Duodenal mucosa (tissue), 2 donors: ENCODE measurements around the gene MIB1.

Experiments used
- H3K27ac ChIP-seq: one replicate; pipeline ENCODE4 v1.7.0; 2013; ENCODE audit warnings: low read depth, low read length
- H3K27me3 ChIP-seq, 2 donors: one replicate each; pipeline ENCODE4 v1.7.0; 2013; ENCODE audit warnings: low read length in 2 of 2, control low read depth in 1 of 2; ENCODE audit not compliant: insufficient read depth in 2 of 2, control insufficient read depth in 1 of 2
- H3K36me3 ChIP-seq, 2 donors: one replicate each; pipeline ENCODE4 v1.7.0; 2013; ENCODE audit warnings: low read length in 2 of 2, control low read depth in 1 of 2; ENCODE audit not compliant: insufficient read depth in 2 of 2, control insufficient read depth in 1 of 2
- H3K4me1 ChIP-seq, 2 donors: one replicate each; pipeline ENCODE4 v1.7.0; 2013; ENCODE audit warnings: low read length in 2 of 2, control low read depth in 1 of 2; ENCODE audit not compliant: insufficient read depth in 2 of 2, control insufficient read depth in 1 of 2
- H3K4me3 ChIP-seq, 2 donors: one replicate each; pipeline ENCODE4 v1.7.0; 2013; ENCODE audit warnings: low read length in 2 of 2, low read depth in 1 of 2
- H3K9ac ChIP-seq, 2 donors: one replicate each; pipeline ENCODE4 v1.7.0; 2013; ENCODE audit warnings: low read length in 2 of 2, low read depth in 1 of 2
- H3K9me3 ChIP-seq, 2 donors: one replicate each; pipeline ENCODE4 v1.7.0; 2013; ENCODE audit warnings: low read length in 2 of 2, control low read depth in 1 of 2; ENCODE audit not compliant: control insufficient read depth in 1 of 2

MIB1 gene

DNA sequence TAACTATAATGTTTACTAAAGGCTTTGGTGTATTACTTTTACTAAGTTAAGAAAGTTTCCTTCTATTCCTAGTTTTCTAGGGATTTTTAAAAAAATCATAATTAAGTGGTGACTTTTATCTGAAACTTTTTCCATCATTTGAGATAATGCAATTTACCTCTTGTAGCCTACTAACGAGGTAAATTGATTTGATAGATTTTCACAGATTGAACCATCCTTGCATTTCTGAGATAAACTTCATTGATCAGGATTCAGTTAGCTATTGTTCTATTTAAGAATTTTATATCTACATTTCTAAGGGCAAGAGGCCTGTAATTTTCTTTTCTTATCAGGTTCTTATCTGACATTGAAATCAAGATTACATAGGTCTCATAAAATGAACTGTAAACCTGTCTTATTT, 178.1 kb downstream of the MIB1 start:
- H3K27ac ChIP-seq = no peak overlapping the region
- H3K4me3 ChIP-seq = no peak overlapping the region

More for the DNA sequence above, 178.1 kb downstream of the MIB1 start:
- no peak overlapping the region for H3K9ac ChIP-seq
- no peaks in the 10 kb centered on the region for H3K36me3 ChIP-seq
- H3K27me3 ChIP-seq = no peaks in the 10 kb centered on the region
- H3K9me3 ChIP-seq = peaks cover 0 to 8% of the 10 kb centered on the region in 2 donors
- no peaks in the 10 kb centered on the region for H3K4me1 ChIP-seq
